GM21576 (cell line): Measurements from ENCODE around the gene R3HDM2.

Source experiments
- ATAC-seq: cut with Tn5 transposase; IDR thresholded peaks from one replicate; pipeline ENCODE4 v1.9.1; 2021; ENCODE audit warnings: mild to moderate bottlenecking, moderate library complexity; ENCODE audit not compliant: unreplicated experiment

The R3HDM2 gene

DNA sequence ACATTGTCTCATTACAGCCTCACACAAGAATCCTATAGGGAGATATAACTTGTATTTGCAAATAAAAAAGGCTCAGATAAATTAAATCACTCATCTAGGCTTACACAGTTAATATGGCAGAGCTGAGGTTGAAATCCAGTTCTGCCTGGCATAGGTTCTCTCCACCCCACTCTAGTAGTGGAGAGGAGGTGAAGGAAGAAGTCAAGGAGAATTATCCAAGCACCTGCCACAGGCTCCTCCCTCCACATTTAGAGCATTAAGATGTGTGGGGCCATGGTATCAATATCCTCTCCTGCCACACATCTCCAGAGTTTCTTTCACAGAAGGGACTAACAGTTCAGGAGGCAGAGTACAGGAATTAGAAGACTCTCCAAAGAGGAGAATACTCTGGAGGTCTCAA lies 157.3 kb downstream of the R3HDM2 start:
- ATAC-seq, result no peak

GRCh38 chr12:57272337-57273151 lies 158.3 kb downstream of the R3HDM2 start:
- no peak for ATAC-seq

DNA sequence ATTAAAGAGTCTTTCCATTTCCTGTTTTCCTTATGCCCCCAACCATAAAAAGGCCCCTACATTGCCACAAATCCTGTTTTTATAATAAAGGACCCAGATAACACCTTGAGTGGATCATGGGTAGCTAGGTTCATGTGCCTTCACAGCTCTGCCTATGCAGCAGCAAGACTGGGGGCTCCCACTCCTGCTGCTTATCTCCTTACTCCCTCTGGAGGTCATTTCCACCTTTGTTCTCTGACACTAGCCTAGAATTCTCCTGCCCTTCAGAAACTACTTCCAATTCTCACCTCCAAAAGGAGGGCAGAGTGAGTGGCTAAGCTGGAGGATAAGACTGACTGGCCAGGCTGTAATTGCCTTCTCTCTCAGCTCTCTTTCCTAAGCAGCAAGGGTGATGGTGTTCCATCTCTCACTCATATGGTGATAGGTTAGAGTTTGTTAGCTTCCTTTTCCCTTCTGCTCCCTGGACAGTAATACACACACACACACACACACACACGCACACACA lies 159.8 kb downstream of the R3HDM2 start:
- ATAC-seq, result no peak

DNA sequence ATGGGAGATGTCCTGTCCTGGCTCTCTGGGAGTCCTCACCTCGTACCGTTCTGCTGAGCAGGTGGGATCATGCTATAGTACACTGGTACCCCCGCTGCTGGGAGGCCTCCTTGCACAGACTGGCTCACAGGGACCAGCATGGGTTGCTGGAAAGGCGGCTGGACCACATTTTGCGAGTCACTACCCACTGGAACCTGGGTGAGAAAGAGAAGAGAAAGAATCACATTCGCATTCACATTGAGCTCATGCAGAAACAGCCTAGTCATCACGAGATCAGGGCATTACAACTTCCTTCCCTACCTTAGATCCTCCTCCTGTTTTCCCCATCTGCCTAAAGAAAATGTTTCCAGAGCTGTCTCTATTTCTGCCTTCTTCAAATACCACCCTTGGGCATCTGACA lies 162.6 kb downstream of the R3HDM2 start:
- no peak for ATAC-seq

- ATAC-seq, result no peak
Observed at GRCh38 chr12:57266681-57267080, 164.2 kb downstream of the R3HDM2 start.

DNA sequence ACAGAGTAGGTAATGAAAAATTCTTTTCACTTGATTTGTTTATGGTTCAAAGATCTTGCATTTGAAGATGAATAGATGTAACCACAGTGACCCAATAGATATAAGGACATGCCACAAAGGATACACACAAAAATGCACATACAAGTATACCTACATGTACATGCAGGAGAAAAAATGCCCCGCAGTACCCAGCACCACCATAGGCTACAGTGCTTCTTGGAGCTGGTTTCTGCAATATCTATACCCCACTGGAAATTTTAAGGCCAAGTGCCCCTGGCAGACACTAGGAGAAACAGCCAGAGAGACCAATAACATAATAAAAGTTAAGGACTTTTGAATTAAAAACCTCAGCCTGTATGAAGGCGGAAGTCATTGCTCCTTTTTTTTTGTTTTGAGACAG lies 167.7 kb downstream of the R3HDM2 start:
- ATAC-seq, result no peak

DNA sequence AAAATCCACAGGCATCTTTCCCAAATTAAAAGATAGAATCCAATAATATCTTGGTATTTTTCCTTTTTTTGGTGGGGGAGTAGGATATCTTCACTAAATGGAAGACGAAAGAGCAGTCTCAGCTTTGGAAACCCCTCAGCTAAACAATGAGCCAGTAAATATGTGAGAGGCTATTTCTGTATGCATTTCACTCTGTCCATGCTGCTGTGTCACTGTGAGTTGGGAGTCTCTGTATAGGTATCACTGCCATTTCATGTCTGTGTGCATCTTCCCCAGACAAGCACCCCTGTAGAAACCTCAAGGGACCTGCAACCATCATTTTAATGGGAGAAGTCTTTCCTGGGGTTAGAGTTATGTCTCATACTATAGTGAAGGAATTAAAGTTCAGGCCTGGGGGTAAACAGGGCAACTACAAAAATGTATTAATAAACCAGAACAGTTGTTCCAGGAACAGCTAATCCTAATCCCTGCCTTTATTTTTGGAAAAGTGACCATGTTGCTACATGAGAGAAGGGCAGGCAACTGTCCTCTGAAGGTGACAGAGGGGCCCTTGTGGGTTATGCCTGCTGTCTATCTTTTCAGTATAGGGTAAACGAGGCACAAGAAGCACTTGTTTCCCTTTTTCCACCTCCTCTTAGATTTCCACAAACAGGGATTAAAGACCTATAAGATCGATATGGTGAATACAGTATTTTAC lies 168.6 kb downstream of the R3HDM2 start:
- no peak for ATAC-seq

DNA sequence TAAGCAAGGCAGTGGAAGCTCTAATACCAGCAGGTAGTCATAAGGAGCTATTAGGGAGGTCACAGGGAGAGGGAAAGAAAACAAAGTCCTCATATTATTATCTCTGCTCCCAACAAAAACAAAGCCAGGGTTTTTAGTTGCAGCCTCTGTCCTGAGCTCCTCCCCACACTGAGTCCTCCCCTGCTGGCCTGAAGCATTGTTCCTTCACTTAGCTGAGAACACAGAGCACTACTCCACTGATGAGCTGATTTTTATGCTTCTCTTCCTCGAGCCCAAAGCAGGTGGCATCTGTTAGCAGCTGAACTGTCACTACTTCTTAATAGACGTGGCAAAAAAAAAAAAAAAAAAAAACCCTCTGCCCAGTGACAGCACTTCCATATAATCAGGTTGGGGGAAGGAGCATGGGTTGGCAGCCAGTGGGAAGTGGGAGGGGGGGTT lies 169.4 kb downstream of the R3HDM2 start:
- ATAC-seq, result no peak

- ATAC-seq, result no peak
Observed at GRCh38 chr12:57260366-57260765, 170.5 kb downstream of the R3HDM2 start.

- no peak for ATAC-seq
Observed at GRCh38 chr12:57258977-57259970, 171.6 kb downstream of the R3HDM2 start.

- no peak for ATAC-seq
Observed at GRCh38 chr12:57255916-57256315, 174.9 kb downstream of the R3HDM2 start.

- no peak for ATAC-seq
Observed at GRCh38 chr12:57254506-57255280, 176.2 kb downstream of the R3HDM2 start.

DNA sequence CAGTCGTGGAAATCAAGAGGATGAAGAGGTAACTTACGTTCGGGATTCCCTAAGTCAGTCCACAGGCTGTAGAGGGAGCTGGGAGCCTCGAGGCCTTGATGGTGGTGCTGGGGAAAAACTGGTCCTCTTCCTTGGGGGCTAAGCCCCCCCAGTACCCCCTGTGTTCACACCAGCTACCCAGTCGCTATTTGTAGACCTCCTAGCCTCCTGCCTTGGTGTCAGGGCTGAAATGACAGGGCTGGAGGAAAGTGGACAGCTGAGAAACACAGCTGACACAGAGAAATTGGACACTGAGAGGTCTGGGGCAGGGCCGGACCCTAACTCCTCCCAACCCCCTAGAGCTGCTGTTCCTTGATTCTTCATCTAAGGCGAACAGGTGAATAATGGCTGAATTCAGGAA lies 179.9 kb downstream of the R3HDM2 start, which contains the start of gene STAC3:
TSS of gene STAC3 (minus strand) at position 232 of the 400 bp plus-strand sequence. CDS start 1,551 bp downstream, outside the sequence.
- no peak for ATAC-seq

GRCh38 chr12:57250541-57250940 lies 180.3 kb downstream of the R3HDM2 start:
- no peak for ATAC-seq

GRCh38 chr12:57248934-57249742 lies 181.7 kb downstream of the R3HDM2 start:
- ATAC-seq, result no peak

DNA sequence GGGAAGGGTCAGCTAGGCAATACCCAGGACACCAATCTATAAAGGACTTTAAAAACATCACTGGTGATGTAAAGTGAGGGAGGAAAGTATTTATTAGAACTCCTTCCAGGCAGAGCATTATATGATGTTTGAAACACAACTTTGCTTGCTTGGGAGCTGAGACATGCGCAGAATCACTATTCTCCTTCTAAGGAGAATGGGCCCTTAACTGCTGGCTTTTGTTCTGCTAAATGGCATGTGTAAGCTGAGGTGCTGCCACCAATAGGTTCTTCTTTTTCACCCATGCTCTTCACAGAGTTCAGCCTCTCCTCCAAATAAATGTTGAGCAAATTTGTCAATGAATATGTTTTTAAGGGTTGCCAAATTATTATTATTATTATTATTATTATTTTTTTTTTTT lies 183.8 kb downstream of the R3HDM2 start:
- no peak for ATAC-seq

- ATAC-seq, result no peak
Observed at GRCh38 chr12:57244312-57244696, 186.5 kb downstream of the R3HDM2 start.

- no peak for ATAC-seq
Observed at GRCh38 chr12:57243521-57244311, 187.1 kb downstream of the R3HDM2 start.
